NCI-H2081 (cell line): ENCODE data around the gene FOXRED2.
A peak's percentile ranks its signal among the peaks of the same experiment; 100 is the strongest.
"Not testable (repeated sequence)": the region's sequence is repeated elsewhere in the genome, so short reads cannot be mapped to it uniquely, and the experiment has no call there.

Experiments used
- DNase-seq, 2 experiments: peaks; one replicate each; lab custom pipeline; 2025; lab: John Stamatoyannopoulos, UW

The FOXRED2 gene

DNA sequence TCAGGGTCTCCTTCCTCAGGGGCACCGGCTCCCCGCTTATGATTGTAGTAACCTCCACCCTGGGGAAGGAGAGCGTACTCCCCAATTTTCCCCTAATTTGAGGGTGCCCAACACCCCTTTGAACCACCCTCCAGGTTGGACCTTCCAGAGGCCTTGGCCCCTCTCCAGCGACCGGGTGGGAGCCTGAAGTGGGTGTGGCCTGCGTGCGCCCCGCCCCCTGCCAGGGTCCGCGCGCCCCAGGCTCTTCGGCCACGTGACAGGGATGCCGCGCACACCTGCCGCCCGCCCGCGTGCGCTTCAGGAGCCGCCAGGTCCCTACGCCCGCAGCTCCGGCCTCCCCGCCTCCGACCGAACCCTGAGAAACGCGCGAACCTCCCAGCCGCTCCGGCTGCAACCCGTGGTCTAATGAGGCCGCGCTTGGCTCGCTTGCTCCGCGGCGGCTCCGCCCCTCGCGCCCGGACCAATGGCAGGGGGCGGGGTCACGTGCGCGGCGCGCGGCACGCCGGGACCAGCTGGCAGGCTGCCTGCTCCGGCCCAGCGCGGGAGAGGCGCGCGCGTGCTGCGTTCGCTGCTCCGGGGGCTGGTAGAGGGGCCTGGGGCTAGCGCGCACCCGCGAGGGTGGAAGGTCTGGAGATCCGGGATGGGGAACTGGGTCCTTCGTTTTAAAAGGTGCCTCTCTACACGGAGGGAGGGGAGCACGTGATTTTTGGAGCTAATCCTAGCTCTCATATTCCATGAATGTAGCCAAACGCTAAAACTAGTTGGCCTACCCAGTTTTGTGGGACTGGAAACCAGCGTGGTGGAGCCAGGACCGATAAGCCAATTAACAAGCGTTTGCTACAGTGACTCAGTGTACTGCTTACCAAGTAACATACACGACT lies at the start of gene FOXRED2:
Gene FOXRED2 (minus strand): TSS at position 404 of the 881 bp plus-strand sequence. CDS start 618 bp downstream, outside the sequence.
- DNase-seq, result peak; percentile 79 to 85

DNA sequence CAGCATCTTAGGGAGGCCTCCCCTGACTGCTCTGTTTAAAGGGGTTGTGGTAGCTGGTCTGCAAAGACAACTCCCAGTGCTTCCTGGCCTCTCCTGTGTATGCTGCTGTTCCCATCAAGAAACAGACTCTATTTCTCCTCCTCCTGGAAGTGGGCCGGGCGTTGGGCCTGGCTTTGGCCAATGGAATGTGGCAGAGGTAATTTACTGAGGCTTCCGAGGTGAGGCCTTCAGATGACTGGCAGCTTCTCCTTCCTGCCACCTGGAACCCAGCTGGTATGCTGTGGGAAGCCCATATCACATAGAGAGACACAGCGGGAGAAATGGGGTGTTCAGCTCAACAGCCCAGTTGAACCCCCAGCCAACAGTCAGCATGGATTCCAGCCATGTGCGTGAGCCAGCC lies 47.3 kb upstream of the FOXRED2 start:
- no peak for DNase-seq

DNA sequence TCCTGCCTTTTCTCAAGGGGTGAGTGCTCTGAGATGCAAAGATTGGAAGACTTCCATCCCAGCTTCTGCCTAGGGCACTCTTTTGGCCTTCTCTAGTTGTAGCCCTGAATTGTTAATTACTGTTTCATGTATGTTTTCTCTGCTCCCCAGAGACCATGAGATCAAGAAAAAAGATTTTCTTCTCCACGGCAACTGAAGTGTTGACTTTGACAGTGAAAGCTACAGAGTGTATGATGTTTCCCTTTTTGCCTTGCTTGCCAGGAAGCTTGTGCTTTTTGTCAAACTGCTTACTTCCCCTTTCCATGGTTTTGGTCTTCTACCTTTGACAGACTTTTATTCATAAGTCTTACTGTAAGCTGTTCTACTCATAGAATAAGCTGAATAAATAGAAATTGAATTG lies 45.4 kb upstream of the FOXRED2 start:
- DNase-seq, result peak in 1 of 2 experiments; percentile 4

DNA sequence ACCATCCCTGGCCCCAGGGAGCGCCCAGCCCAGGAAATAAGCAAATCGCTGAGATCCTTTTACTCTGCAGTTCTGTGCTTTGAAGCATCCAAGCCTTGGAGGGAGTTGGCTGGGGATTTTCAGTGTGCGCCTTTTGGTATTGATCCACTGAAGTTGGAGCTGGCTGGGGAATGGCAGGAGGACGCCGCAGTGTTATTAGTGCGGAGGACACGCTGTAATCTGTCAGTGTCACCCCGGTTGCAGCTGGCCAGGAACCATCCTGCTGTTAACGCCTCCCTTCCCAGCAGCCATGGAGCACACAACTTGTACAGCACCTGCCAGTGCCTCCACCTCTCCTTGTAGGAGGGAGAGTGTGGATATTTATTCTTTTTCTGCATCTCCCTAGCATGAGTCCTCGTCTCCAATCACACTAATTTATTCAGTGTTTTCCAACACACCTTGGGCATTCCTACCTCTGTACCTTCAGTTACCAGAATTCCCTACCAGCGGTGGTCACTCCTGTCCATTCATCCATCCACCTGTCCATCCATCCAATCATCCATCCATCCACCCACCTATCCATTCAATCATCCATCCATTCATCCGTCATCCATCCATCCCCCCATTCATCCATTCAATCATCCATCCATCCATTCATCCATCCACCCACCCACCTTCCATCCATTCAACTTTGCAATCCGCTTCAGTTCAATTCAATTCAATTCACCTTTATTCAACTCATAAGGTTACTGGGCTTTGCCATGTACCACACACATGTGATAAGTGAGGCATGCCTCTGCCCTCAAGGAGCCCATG lies 44.1 kb upstream of the FOXRED2 start:
- DNase-seq, result no peak

DNA sequence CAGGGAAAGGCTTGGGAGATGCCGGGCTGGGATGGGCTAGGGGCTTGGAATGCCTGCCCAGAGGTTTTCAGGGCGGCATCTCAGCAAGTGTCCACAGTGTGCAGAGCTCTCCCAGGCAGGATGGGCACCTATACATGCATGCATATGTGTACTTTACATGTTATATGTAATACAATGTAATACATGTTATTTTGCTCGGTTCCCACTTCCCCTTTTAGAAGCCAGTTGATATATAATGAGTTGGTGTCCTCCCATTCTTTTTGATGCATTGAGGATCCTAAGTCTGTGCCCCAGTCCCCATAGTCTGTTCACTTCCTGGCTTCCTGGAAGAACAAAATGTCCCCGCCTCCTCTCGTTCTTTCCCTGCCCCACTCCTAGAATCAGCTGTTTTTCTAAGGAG lies 42.2 kb upstream of the FOXRED2 start:
- DNase-seq, result no peak

DNA sequence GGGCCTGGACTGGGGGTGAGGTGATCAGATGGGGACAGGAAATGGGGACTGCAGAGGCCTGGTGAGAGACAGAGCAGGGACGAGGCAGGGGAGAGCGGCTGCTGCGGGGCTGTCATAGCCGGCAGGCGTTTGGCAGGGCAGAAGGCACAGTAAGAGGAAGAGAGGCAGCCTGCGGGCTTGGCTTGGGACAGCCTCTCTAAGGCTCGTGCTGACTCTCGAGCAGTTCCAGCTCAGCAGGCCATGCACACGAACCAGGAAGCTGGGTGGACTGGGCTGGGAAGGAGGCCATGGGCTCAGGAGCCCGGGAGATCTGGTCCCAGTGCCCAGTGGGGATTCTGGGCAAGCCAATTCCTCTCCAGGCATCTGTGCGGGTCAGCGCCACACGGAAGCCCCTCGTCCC lies 41.8 kb upstream of the FOXRED2 start:
- no peak for DNase-seq

DNA sequence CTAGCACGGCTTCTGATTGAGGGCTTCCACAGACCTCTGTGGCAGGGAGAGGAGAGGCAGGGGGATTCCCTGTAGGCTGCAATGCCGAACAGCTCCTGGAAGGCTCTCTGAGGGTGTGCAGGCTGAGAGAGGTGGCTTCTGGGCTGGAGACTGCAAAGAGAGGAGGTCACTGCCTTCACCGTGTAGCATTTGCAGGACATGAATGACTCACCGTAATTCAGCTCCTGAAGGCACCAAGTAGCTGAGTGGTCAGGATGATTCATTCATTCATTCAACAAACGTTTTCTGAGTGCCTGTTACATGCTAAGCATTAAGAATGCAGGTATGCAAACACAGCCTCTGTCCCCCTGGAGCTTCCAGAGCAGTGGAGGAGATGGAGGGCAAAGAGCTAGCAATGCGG lies 40.1 kb upstream of the FOXRED2 start:
- DNase-seq, result no peak

DNA sequence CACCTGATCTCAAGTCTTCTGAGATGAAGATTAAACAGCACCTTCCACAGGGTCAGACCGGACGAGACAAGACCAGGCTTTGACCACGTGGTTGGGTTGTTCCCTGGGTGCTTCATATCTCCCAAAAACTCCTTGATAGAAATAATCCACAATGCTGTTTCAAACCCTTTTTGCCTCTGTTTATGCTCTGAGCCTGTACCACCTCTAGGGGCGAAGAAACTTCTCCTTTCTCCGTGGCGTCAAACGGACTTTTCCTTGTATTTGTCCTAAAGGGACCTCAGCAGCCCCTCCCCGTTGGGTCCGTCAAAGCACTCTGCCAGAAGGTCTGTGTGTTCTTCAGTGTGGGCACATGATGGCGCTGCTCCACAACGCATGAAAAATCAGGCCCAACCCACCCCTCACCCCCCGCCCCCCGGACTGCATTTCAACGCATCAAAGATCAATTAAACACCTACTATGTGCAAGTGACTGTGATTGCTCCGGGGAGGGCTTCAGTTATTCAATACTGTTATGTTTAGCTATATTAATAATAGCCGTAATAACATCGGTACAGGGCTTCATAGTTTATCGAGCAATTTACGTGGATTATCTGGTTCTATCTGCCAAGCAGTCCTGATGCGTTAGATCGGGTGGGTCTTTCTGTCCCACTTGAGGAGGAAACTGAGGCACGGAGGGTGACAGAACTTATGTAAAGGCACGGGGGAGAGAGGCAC lies 39.4 kb upstream of the FOXRED2 start:
- peak; percentile 53 to 58 for DNase-seq

DNA sequence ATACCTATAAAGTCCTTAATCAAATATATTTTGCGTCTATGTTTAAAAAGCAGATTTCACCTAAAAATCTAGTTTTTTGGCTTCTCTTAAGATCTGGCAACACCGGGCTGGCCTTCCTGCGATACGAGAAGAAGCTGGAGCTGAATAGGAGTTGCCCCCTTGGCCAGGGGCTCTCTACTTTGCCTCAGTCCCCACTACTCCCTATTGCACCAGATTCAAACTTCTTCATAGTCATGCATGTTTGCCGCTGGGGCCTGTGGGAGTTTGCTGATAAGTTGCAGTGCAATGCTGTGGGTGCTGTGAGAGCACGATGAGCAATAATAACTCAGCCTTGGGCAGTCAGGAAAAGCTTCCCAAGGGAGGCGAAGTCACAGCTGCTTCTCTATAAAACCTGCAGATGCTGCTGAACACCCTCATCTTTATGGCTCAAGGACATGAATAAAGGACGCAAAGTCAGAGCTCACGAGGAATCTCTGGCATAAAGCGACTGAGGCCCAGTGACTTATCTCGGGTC lies 37.3 kb upstream of the FOXRED2 start:
- DNase-seq, result no peak

DNA sequence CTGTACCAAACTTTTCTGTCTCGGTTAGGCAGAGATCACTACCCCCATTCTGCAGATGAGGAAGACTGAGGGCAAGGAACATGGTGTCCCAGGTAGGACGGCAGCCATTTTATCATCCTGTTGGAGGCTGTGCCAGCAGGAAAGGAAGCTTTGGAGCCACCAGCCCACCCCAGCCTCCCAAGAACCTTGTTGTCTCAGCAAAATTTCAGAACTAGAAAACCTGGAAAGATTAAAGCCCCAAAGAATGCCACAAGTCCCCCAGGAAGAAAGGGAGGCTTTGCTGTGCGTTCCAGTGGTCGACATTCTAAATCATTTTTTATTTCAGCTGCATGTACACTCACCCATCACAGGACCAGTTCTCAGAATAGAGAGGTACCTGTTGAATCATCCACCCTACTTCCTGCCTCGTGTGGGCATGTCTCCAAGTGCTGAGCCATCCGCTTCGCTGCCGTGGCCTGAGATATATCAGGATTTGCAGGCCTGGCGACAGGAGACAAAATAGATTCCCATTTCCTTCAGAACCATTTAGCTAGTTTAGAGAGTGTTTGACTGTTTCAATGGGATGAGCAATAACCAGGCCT lies 35.1 kb upstream of the FOXRED2 start:
- peak in 1 of 2 experiments; percentile 4 for DNase-seq

DNA sequence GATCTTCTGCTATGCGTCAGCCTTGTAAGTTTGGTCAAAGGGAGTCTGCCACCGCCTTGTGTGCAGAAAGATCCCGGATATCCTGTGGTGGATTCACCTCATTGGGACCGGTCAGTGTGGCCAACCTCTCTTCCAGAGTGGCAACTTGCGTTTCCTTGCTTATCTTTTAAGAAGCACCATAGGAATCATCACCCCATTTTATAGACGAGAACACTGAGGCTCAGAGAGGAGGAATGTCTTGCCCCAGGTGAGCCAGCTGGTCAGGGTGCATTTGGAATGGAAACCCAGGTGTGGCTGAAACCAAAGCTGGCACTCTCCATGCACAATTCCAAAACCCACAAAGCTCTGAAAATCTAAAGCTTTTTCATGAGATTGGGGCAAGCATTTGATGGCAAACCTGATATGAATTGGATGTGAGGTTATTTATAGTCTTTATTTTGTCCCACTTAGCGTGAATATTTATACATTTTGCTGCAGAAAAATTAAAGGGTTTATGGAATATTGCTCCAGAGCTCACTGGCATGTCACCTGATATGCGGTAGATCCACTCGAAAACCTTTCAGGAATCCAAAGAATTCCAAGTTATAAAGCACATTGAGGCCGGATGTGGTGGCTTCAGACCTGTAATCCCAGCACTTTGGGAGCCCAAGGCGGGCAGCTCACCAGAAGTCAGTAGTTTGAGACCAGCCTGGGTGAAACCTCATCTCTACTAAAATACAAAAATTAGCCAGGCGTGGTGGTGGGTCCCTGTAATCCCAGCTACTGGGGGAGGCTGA lies 34.2 kb upstream of the FOXRED2 start:
- DNase-seq, result no peak

DNA sequence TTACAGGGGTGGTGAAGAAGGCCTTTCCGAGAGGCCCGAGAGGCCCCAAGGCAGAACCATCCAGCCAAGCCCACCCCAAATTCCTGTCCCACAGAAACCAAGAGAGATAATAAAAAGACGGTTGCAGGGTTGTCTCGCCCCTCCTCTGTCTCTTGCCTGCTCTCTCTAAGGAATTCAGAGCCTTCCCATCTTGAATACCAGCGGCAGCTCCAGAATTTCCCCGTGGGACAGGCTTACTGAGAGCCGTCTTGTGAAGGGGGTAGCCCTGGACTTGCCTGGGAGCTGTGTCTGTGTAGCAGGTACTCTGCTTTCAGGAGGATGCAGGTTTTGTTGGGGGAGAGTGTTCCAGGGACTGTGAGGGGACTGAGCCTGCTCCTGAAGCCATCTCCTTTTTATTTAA lies 31.7 kb upstream of the FOXRED2 start:
- DNase-seq, result no peak

DNA sequence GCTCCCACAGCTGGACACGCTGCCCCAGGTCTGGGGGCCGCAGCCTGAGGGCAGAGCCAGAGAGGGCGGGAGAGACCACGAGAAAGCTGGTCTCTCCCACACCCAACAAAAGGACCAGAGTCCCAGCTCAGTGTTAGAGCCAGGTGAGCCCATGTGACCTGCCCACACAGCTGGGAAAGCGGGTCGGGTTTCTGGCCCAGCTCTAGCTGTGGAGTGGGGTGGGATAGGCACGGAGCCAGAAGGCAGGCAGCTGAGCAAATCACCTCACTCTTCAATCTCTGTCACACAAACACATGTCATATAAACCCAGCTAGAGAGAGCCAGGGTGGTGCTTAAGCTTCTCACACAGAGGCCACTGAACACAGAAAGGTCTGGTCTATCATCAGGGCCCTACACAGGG lies 29.9 kb upstream of the FOXRED2 start:
- DNase-seq, result peak; percentile 83 to 94

DNA sequence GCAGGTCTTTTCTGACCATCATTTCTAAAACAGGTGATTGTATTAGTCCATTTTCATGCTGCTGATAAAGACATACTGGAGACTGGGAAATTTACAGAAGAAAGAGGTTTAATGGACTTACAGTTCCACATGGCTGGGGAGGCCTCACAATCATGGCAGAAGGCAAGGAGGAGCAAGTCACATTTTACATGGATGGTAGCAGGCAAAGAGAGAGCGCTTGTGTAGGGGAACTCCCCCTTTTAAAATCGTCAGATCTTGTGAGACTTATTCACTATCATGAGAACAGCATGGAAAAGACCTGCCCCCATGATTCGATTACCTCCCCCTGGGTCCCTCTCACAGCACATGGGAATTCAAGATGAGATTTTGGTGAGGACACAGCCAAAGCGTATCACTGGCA lies 26.5 kb upstream of the FOXRED2 start:
- not testable (repeated sequence) for DNase-seq

DNA sequence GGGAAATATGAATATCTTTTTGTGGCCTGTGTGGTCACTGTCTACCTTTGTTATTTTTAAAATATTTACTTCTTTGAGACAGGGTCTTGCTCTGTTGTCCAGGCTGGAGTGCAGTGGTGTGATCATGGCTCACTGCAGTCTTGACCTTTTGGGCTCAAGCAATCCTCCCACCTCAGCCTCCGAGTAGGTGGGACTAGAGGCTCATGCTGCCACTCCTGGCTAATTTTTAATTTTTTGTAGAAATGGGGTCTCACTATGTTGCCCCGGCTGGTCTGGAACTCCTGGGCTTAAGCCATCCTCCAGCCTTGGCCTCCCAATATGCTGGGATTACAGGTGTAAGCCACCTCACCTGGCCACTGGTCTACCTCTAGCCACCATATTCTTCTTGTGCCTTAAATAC lies 25.6 kb upstream of the FOXRED2 start:
- no peak for DNase-seq

DNA sequence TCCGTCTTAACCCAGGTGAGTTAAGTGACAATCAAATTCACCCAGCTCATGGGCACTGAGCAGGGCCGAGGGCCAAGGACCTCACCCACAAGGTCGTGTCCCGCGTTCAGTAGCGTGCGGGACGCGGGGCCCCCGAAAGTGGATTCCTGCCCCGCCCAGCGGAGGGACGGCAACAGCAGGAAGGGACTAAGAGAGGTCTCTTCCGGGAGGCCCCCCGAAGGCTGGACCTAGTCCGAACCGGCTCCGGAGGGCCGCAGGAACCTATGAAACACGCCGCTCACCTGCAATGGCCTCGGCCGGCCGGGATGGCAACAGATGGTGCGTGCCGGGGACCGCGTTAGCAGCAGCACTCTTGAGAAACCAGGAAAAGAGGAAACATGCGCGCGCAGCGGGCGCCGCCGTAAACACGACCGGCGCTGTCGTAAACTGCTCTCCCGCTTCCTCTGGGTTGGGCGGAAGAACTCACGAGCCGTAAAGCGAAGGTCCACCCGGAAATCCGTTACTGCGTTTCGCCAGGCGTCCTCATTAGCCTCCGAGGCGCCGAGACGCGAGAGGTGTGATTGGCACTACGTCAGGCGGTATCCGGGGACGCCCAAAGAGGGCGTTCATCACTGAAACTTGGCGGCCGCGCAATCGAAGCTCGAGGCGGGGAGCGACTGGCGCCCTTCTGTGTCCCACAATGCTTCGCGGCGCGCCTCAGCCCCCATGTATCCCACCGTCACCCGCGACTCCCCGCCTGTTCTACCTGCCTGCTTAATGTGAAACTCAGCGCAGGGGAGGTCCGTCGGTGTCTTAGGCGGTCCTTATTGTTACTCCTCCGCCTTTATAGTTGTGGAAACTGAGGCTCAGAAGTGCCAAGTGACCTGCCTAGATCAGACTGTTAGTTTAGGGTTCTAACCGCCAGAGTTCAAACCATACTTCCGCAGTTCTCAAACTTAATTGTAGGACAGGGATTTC lies 22.2 kb upstream of the FOXRED2 start, which contains the start of gene EIF3D:
Gene EIF3D (minus strand): TSS at position 372 of the 957 bp plus-strand sequence. CDS start 3,045 bp downstream, outside the sequence.
- peak; percentile 96 to 99 for DNase-seq

DNA sequence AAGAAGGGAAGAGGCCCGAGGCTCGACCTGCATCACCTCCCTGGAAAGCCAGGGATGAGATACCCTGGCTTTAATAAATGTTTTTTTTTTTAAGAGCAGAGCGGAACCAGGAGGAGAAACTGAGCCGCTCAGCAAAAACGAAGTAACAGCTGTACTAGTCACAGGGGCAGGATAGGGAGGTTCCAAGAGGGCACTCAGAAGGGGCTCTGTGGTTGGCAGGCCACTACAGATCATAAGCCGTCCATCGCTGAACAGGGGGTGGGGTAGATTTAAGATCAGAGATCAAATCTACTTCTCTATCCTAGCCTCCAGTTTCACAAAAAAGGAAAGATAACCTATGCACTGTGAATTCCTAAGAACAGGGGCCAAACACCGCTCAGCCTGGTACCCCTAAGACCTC lies 21.5 kb upstream of the FOXRED2 start:
- DNase-seq, result no peak

DNA sequence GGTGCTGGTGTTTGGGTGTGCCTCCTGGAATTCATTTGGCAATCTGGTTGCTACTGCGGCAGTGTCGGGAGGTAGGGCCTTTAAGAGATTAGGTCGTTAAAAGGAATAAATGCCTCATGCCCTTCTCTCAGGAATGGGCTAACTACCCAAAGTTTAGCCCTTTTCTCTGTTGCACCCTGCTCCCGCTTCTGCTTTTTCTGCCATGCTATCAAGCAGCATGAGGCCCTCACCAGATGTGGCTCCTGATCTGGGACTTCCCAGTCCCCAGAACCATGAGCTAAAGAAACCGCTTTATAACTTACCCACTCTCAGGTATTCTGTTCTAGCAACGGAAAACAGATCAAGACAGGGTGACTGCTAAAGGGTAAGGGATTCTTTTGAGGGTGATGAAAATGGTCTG lies 15.8 kb upstream of the FOXRED2 start:
- DNase-seq, result no peak

DNA sequence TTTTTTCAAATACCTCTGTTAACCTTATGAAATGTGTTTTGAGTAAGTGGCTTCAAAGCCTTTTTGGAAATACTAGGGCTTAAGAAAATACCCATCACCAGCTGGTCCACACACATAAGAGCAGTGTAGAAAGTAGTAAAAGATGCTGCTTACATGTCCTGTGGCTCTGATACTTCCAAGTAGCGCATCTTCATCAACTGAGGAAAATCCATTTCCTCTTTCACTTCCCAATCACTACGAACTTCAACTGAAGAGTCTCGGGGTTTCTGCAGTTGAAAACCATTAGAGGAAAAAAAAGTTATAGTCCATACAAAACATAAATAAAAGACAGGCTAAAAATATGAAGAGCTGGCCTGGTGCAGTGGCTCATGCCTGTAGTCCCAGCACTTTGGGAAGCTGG lies 13.6 kb upstream of the FOXRED2 start:
- no peak for DNase-seq

DNA sequence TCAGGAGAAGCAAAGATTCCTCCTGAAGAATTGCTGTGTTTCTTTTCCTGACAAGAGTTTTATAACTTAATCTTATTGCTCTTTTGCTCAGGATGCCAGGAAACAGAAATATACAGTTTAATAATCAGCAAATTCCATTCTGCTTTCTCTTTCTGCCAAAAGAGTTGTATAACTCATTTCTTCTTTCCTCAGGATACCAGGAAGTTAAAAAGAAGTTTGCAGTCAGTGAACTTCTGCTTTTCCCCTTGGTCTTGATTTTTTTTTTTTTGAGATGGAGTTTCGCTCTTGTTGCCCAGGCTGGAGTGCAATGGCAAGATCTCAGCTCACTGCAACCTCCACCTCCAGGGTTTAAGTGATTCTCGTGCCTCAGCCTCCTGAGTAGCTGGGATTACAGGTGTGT lies 13.1 kb upstream of the FOXRED2 start:
- not testable (repeated sequence) for DNase-seq
